DND-41 (cell line): Measurements from ENCODE around the gene STAT5B.

Experiments used
- ATAC-seq: fragments of 200-7000 bp; cut with Tn5 transposase; 3 replicates; pipeline ENCODE4 v1.9.1; 2021; ENCODE audit warnings: low read depth; ENCODE audit not compliant: insufficient read depth
- DNase-seq: peaks from one replicate; pipeline ENCODE4 v3.0.0-alpha.2; 2020
- H2AFZ ChIP-seq: 2 replicates; pipeline ENCODE4 v1.6.0; 2012; ENCODE audit warnings: low read depth, low read length
- H3K27ac ChIP-seq: 2 replicates; pipeline ENCODE4 v1.5.1; 2012; ENCODE audit warnings: low read length, inconsistent platforms
- H3K27me3 ChIP-seq: fragments of 200-600 bp; sonication (generic); 2 replicates; pipeline ENCODE4 v1.6.0; 2012; ENCODE audit warnings: low read length, mild to moderate bottlenecking, inconsistent platforms; ENCODE audit not compliant: insufficient read depth, poor library complexity
- H3K36me3 ChIP-seq: 2 replicates; pipeline ENCODE4 v1.5.1; 2012; ENCODE audit warnings: low read length, inconsistent platforms; ENCODE audit not compliant: insufficient read depth
- H3K4me1 ChIP-seq: 2 replicates; pipeline ENCODE4 v1.5.1; 2012; ENCODE audit warnings: mild to moderate bottlenecking, low read length; ENCODE audit not compliant: insufficient read depth
- H3K4me2 ChIP-seq: 2 replicates; pipeline ENCODE4 v1.6.0; 2012; ENCODE audit warnings: mild to moderate bottlenecking, moderate library complexity, low read length, inconsistent platforms; ENCODE audit not compliant: insufficient read depth
- H3K4me3 ChIP-seq, 2 experiments: fragments of 200-600 bp in 1 of 2; shearing (Covaris generic) in 1 of 2; 2 replicates each; pipeline ENCODE4 v1.5.1; 2012 to 2016; ENCODE audit warnings: inconsistent platforms in 2 of 2, low read length in 2 of 2, mild to moderate bottlenecking in 2 of 2, low read depth in 1 of 2, moderate library complexity in 1 of 2
- H3K79me2 ChIP-seq: 2 replicates; pipeline ENCODE4 v1.6.0; 2012; ENCODE audit warnings: low read length, inconsistent platforms; ENCODE audit not compliant: insufficient read depth
- H3K9ac ChIP-seq: 2 replicates; pipeline ENCODE4 v1.6.0; 2012; ENCODE audit warnings: low read depth, mild to moderate bottlenecking, inconsistent platforms, low read length, moderate library complexity
- H3K9me3 ChIP-seq: 2 replicates; pipeline ENCODE4 v1.5.1; 2012; ENCODE audit warnings: low read length, moderate library complexity, mild to moderate bottlenecking, inconsistent platforms; ENCODE audit not compliant: insufficient read depth, severe bottlenecking
- H4K20me1 ChIP-seq: 2 replicates; pipeline ENCODE4 v1.6.0; 2012; ENCODE audit warnings: low read length; ENCODE audit not compliant: insufficient read depth
- CTCF ChIP-seq: IDR thresholded peaks from 2 replicates; pipeline ENCODE4 v1.5.1; 2012; ENCODE audit warnings: borderline replicate concordance, low read length, moderate library complexity, mild to moderate bottlenecking; ENCODE audit not compliant: poor library complexity, severe bottlenecking; ENCODE audit errors: extremely low read depth
- EZH2 ChIP-seq: IDR thresholded peaks from 3 replicates; pipeline ENCODE4 v1.6.1; 2012; ENCODE audit warnings: borderline replicate concordance, low read depth, mild to moderate bottlenecking, moderate library complexity, low read length, inconsistent platforms; ENCODE audit not compliant: severe bottlenecking

The STAT5B gene

DNA sequence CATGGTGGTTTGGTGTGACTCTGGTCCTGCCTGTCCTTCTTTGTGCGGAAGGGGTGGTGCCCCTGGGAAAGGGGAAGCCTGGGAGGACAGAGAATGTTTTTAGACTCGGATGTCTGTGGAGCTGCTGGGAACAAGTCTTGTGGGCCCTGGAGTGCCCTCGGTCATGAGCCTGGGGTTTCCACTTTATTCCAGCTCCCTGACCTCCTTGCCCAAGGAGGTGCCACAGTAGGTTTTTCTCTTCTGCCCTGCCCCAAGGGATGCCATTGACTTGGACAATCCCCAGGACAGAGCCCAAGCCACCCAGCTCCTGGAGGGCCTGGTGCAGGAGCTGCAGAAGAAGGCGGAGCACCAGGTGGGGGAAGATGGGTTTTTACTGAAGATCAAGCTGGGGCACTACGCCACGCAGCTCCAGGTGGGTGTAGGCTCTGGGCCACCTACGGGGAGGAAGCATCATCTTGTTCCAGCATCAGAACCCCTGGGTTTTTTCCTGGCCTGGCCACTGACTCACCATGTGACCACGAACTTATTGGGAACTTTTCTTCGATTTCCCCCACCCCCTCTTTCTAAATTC is 13.5 kb upstream of the STAT5B start:
- Histone ChIP-seq H3K27ac (no peak overlapping the region), H2AFZ (no peak overlapping the region), H3K4me2 (peak overlapping the region; percentile 77; the same call in 1 of the 2 replicates), H3K36me3 (no peaks in the 10 kb centered on the region), H3K4me3 (no peak overlapping the region), H3K9me3 (no peaks in the 10 kb centered on the region), H3K27me3 (peaks cover 34% of the 10 kb centered on the region), H3K4me1 (peaks cover 24% of the 10 kb centered on the region), H3K79me2 (no peaks in the 10 kb centered on the region), H4K20me1 (peaks cover 3% of the 10 kb centered on the region; the same call in 1 of the 2 replicates), H3K9ac (no peak overlapping the region)
- DNase-seq, result no peak
- TF ChIP-seq EZH2 (no peak), CTCF (no peak)
- ATAC-seq, result no peak

GRCh38 chr17:42288803-42289610 is 12.8 kb upstream of the STAT5B start:
- Histone ChIP-seq H3K79me2 (no peaks in the 10 kb centered on the region), H3K36me3 (no peaks in the 10 kb centered on the region), H3K27me3 (peaks cover 34% of the 10 kb centered on the region), H3K4me1 (peaks cover 24% of the 10 kb centered on the region), H4K20me1 (peaks cover 3% of the 10 kb centered on the region; the same call in 1 of the 2 replicates), H3K4me3 (peak overlapping the region in 1 of 2 experiments; percentile 60; a peak in 2 of 4 replicates), H3K4me2 (peak overlapping the region; percentile 77), H3K9me3 (no peaks in the 10 kb centered on the region), H3K9ac (peak overlapping the region; percentile 56; the same call in 1 of the 2 replicates), H2AFZ (peak overlapping the region; percentile 73; the same call in 1 of the 2 replicates), H3K27ac (no peak overlapping the region)
- ATAC-seq (peak; percentile 22; the same call in 1 of the 3 replicates), DNase-seq (peak; percentile 41)
- no peak for TF ChIP-seq CTCF
- no peak for TF ChIP-seq EZH2

DNA sequence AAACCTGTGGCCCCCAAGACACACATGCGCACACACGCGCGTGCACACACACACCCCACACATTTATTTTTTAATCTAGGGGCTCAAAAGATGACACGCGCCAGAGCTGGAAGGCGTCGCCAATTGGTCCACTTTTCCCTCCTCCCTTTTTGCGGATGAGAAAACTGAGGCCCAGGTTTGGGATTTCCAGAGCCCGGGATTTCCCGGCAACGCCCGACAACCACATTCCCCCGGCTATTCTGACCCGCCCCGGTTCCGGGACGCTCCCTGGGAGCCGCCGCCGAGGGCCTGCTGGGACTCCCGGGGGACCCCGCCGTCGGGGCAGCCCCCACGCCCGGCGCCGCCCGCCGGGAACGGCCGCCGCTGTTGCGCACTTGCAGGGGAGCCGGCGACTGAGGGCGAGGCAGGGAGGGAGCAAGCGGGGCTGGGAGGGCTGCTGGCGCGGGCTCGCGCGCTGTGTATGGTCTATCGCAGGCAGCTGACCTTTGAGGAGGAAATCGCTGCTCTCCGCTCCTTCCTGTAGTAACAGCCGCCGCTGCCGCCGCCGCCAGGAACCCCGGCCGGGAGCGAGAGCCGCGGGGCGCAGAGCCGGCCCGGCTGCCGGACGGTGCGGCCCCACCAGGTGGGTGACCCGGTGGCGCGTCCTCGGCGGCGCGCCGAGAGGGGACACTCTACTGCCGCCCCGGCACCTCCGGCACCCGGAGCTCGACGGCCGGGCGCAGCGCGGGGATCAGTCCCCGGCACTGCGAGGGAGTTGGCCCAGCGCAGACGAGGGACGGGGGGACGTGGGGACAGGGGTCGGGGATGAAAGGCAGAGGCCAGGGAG is 12.0 kb upstream of the STAT5B start, which contains the start of gene STAT5A:
Gene STAT5A, plus strand, starts transcription at position 522 of the 826 bp plus-strand sequence. CDS start 914 bp downstream, outside the sequence.
- Histone ChIP-seq H4K20me1 (peaks cover 3% of the 10 kb centered on the region; the same call in 1 of the 2 replicates), H3K27ac (0 out of 2 replicates have a peak within 1 kb of the TSS, but pooled peaks have one; percentile 29), H2AFZ (peak within 1 kb of the TSS; percentile 73), H3K79me2 (no peaks in the 10 kb centered on the region), H3K36me3 (no peaks in the 10 kb centered on the region), H3K9me3 (no peaks in the 10 kb centered on the region), H3K4me2 (peak within 1 kb of the TSS; percentile 77), H3K4me3 (peak within 1 kb of the TSS; percentile 35 to 60), H3K9ac (peak within 1 kb of the TSS; percentile 56), H3K4me1 (peaks cover 24% of the 10 kb centered on the region), H3K27me3 (peaks cover 34% of the 10 kb centered on the region)
- DNase-seq (peak; percentile 72), ATAC-seq (peak; percentile 94)
- peak; percentile 80 for TF ChIP-seq EZH2
- no peak for TF ChIP-seq CTCF
